ENCODE measurements around the gene SNRPA.
A peak's percentile ranks its signal among the peaks of the same experiment; 100 is the strongest.
"Not testable (repeated sequence)": the region's sequence is repeated elsewhere in the genome, so short reads cannot be mapped to it uniquely, and the experiment has no call there.

The SNRPA gene

DNA sequence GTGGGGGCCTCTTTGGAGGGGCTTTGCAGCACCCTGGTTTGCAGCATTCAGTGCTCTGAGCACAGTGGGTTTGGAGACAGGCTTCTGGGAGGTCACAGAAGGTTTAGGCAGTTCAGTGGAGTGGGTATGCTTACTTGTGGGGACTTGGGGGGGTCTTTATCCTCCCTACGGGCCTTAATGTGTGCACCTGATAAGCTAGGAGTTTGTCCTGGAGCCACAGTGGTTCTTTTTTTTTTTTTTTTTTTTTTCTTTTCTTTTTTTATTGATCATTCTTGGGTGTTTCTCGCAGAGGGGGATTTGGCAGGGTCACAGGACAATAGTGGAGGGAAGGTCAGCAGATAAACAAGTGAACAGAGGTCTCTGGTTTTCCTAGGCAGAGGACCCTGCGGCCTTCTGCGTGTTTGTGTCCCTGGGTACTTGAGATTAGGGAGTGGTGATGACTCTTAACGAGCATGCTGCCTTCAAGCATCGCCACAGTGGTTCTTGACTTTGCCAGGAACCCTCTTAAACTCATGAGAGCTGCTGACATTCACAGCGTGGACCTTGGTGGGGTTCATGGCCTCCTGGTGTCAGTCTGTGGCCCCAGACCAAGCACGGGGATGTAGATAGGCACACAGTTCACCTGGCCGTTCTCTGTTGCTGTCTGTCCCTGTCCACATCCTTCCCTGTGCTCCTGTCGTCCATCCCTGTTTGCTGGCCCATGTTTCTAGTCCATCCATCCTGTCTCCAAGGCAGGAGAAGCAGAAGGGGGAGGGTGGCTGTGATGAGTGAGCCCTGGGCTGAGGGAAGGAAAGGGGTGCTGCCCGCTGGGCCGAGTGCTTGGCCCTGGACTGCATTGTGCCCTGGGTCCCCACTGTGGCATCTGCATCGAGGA is 50.7 kb downstream of the SNRPA start:
- DNase-seq (ENCODE audit: low read depth in 2 of 2): no peak

DNA sequence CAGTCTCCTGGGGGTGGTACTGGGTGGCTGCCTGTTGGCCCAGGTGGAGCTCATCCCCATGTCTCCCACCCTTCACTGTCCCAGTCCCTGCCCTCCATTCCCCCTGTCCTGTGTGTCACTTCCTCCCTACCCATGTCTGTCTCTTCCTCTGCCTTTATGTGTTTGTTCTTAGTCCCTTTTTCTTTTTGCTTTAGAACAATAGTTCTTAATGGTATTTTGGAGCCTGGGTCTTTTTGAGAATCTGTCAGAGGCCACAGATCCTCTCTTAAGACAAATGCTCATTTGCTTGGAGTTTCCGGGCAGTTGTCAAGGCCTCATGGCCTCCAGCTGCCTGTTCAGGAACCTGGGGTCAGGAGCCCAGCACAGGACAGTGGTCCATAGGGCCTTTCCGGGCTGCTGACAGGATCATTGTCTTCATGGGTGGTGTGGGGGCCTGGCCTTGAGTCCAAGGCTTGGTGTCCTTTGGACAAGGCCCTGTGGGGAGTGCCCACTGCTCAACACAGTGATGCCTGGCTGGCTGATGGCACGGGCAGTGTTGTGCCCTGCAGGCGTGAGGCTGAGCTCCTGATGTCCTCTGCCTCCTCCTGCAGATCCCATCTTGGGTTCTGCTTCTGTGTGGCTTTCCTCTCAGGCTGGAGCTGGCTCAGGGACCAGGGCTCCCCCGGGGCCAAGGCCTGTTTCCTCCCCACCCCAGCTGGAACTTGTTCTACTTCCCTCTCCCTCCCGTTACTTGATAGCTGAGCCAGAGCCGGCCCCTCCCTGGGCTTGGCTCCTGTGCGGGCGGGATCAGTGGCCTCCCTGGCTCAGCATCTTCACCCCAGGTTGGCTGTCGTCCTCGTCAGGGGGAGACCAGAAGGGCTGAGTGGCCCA is 51.5 kb downstream of the SNRPA start:
- no peak for DNase-seq (ENCODE audit: low read depth in 2 of 2)

GRCh38 chr19:40803170-40803856 is 52.3 kb downstream of the SNRPA start:
- no peak for DNase-seq (ENCODE audit: low read depth in 2 of 2)

GRCh38 chr19:40803857-40804782 is 53.1 kb downstream of the SNRPA start:
- no peak for DNase-seq (ENCODE audit: low read depth in 2 of 2)

DNA sequence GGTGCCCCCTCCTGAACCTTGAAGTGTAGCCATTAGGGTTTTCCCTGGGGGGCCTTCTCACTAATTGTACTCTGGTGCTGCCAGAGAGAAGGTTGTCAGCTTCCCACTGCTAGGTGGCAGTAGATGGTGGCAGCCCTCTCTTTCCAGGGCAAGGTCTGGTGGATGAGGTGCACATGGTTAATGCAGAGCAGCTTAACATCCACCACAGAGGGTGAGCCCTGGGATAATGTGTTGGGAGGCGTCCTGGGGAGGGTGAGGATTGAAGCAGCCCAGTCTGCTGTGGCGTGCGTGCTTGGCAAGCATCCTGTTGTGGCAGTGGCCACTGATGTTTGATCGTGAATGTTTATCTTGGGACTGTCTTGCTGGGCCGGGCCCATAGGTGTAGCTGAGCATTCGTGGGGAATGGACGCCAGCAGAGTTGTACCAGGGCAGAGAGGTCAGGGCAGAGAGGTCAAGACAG is 53.8 kb downstream of the SNRPA start:
- no peak for DNase-seq (ENCODE audit: low read depth in 2 of 2)

GRCh38 chr19:40805258-40805868 is 54.4 kb downstream of the SNRPA start:
- no peak for DNase-seq (ENCODE audit: low read depth in 2 of 2)

GRCh38 chr19:40806423-40807146 is 55.6 kb downstream of the SNRPA start:
- DNase-seq (ENCODE audit: low read depth in 2 of 2): peak; percentile 53 to 79

GRCh38 chr19:40807147-40808020 is 56.4 kb downstream of the SNRPA start:
- DNase-seq (ENCODE audit: low read depth in 2 of 2): no peak

DNA sequence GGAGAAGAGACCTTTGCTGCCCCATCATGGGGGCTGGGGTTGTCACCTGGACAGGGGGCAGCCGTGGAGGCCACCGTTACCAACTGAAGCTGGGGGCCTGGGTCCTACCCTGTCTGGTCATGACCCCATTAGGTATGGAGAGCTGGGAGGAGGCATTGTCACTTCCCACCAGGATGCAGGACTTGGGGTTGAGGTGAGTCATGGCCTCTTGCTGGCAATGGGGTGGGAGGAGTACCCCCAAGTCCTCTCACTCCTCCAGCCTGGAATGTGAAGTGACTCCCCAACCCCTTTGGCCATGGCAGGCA is 57.0 kb downstream of the SNRPA start:
- no peak for DNase-seq (ENCODE audit: low read depth in 2 of 2)

- DNase-seq (ENCODE audit: low read depth in 2 of 2): no peak
Observed at GRCh38 chr19:40808497-40808896, 57.5 kb downstream of the SNRPA start.

DNA sequence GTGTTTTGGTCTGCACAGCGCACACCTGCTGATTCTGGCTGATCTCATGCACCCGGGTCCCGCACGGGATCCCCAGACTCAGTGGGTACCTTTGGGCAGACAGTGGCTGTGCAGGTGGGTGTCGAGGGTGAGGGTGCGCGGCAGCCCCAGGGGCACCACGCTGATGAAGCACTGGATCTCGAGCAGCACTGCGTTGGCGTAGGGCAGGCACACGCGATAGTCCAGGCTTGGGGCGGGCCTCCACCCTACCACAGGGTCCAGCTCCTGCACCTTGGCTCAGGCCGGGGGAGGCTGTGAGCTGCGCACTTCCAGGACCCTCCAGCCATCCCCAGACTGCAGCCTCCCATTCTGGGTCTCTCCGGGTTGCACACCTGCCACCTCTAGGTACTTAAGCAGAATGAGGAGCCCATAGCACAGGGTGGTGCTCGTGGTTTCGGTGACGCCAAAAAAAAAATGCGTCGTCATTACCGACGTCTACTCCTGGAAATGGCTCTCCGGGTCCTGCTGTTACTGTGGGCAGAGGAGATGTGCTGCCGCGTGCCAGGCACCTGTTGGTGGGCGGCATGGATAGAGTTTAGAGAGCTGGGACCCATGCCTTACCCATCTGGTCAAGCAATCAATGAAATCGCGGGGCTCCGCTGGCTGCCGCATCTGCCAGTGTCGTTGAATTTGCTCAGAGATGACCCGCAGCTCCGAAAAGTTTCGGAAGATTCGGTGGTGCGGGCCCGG is 58.5 kb downstream of the SNRPA start:
- no peak for DNase-seq (ENCODE audit: low read depth in 2 of 2)

GRCh38 chr19:40810160-40810559 is 59.2 kb downstream of the SNRPA start:
- no peak for DNase-seq (ENCODE audit: low read depth in 2 of 2)

- DNase-seq (ENCODE audit: low read depth in 2 of 2): not testable (repeated sequence)
Observed at GRCh38 chr19:40810649-40811408, 59.8 kb downstream of the SNRPA start.

DNA sequence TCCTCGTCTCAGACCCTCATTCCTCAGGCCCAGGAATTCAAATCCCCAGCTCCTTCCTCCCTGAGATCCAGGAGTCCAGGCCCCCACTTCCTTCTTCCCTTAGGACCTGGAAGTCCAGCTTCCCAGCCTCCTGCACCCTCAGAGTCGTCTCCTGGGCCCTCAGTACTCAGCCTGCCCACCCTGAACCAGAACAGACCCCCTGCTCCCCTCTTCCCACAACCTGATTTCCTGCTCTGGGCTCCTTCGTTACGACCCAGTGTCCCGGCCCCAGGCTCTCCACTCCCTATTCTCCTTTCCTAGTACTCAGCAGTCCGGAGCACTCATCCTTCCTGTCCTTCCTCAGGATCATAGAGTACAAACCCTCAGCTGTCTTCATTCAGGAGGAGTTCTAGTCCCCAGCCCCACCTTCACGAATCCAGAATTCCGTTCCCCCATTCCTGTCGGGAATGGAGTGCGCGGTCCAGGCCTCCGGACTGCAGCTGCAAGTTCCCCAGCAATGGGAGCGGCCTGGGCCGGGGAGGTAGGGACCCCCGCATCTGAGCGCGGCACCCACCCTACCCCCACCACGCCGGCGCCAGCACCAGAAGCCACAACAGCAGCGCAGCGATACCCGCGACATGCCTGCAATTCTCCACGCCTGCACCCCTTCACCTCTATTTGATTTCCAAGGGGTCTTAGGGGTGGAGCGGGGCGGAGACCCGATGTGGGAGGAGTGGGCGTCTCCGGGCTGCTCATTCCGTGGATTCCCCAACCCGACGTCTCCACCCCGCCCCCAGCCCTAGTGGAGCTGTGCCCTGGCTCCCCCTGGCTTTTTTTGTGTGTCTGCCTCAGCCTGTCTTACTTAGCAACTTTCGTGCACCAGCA is 60.7 kb downstream of the SNRPA start:
- no peak for DNase-seq (ENCODE audit: low read depth in 2 of 2)

- DNase-seq (ENCODE audit: low read depth in 2 of 2): not testable (repeated sequence)
Observed at GRCh38 chr19:40812571-40812970, 61.6 kb downstream of the SNRPA start.

DNA sequence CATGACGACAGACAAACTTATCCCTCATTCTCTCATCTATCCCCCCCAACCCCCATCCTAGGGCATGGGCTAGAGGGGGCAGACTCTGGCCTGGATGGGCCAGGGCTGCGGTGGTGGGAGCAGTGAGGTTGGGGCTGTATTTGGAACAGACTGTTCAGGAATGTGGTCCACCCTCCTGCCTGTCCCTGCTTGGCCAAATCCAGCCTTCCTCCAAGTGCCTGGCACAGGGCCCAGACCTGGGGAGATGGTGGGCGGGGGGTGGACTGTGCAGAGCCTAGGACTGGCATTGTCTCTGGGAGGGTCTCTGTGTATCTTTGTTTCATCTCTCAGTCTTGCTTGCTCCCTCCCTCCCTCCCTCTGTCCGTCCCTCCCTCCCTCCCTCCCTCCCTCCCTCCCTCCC is 62.2 kb downstream of the SNRPA start:
- DNase-seq (ENCODE audit: low read depth in 2 of 2): no peak
